HG03025 (cell line): ENCODE measurements around the gene LRRC32.

Experiments
- ATAC-seq: cut with Tn5 transposase; IDR thresholded peaks from one replicate; pipeline ENCODE4 v1.9.1; 2021; ENCODE audit warnings: mild to moderate bottlenecking, moderate library complexity; ENCODE audit not compliant: unreplicated experiment, low FRiP score

The LRRC32 gene

DNA sequence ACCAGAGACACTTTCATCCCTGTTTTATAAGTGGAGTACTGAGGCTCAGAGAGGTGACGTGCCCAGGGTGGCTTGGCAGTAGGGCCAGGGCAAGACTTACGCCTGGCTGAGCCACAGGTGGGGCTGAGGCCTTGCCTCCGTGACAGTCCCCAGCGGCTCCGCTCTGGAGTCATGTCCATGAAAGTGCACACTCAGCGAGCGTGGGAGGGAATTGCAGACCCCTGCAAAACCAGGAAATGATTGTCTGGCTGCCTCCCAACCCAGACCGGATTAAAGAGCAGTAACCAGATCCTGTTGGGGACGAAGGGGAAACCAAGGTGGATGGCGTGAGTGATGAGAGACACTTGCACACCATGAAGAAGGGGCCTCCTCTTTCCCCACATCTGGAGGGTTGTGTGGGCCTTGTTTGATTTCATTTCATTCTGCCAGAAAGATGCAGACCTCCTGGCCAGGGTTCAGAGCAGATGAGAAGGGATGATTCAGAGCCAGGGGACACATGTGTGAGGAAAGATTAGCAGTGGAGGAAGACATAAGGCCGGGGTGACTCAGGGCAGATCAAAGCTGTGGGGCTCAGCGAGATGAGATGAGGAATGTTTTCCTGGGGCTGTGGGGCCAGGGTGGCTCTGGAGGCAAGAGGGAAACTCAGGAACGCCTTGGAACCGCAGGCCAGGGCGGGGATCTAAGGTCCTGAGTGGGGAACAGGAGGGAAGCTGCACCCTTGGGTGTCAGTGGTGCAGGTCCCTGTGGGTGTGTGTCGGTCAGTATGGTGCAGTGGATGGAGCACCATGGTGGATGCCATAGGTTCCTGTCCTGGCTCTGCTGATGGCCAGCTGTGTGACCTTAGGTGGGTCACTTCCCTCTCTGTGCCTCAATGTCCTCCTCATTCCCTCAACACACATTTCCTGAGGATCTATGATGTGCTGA lies 29.9 kb upstream of the LRRC32 start:
- ATAC-seq = no peak

- ATAC-seq = no peak
These were observed 29.0 kb upstream of the LRRC32 start for GRCh38 chr11:76699451-76700091.

DNA sequence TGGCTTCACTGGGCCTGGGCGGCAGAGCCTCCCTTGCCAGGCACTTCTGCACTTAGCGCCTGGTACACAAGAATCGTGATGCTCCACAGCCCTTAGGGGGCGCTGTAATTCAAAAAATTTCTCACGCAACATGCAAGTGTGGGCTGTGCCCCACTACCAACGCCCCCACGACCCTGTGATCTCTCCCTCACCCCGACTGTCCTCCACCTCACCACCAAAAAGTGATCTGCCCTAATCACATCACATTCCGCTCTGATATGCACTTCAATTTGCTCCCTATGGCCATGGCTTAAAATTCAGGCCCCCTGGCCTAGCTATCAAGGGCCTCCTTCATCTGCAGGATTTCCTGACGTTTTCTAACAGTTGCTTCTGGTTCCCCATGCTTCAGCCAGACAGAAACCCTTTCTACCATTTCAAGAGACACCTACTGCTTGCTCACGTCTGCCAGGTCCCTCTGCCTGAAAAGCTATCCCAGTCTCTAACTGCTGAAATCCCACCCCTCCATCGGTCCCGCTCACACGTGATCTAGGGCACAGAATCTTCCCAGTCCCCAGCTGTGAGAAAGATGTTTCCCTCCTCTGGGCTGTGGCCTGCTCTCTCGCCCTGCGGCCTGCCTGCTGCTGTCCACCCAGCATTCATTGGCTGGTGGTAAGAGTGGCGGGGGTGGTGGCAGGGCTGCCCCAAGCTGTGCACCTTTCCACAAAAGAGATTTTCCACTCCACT lies 27.9 kb upstream of the LRRC32 start:
- ATAC-seq = no peak

DNA sequence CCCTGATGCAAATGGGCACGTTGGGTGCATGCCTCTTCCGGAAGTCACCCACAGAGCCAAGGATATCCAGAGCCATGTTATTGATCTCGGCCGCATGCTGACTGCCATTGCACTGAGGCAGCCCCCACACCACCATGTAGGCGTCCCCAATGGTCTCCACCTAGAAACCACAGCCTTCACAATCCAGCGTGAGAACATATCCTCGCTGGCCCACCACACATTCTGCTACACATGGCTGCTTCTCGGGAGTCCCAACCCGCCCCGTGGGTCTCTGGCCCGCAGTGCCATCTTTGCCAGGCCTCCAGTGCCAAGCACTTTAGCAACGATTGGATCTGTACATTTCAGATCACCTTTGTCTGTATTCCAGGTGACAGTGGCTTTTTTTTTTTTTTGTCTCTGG lies 26.2 kb upstream of the LRRC32 start:
- ATAC-seq = no peak

DNA sequence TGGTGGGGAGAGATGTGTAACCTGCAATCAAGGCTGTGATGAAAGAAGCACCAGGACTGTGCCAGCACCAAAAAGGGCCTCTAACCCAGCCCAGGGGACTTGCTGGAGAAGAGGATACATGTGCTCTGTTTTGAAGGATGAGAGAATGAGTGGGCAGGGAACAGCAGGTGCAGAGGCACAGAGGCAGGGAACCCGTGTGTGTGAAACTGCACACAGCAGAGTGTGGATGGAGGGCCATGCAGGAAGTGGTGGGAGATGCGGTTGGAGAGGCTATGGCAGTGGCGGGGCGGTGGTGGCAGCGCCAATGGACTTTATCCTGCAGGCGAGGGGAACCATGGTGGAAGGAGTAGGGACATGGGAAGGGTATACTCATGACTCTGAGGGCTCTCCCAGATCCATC lies 25.2 kb upstream of the LRRC32 start:
- no peak for ATAC-seq

- ATAC-seq = no peak
These were observed 24.6 kb upstream of the LRRC32 start for GRCh38 chr11:76695133-76695532.

DNA sequence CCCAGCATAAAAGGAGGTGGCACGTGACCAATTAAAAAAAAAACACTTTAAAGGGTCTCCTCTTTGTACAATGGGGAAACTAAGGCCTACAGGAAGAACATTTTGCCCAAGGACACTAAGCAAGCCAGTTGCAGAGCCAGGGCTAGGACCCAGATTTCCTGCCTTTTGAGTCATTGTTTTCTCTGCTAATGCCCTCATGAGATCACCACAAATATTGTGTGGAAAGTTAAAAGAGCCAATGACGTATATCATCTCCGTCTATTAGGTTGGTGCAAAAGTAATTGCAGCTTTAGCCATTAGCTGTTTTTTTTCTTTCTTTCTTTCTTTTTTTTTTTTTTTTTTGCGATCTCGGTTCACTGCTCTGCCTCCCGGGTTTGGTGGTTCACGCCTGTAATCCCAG lies 24.1 kb upstream of the LRRC32 start:
- no peak for ATAC-seq

GRCh38 chr11:76693806-76694205 lies 23.3 kb upstream of the LRRC32 start:
- no peak for ATAC-seq

DNA sequence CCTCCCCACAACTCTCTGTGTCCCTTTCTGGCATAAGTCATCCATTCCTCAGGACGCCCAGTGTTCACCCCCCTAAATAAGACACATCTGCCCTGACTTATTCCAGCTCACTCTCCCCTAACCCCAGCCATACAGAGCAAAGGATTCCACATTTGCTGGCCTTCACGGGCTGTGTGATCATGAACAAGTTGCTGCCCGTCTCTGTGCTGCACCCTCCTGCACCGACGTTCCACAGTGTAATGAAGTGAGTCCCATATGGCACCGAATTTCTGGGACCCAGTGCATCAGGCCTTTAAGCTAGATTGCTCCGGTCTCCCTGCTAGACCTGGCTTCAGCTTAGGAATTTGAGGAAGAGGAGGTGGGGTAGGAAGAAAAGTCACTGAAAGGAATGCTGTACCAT lies 22.4 kb upstream of the LRRC32 start:
- ATAC-seq = no peak

DNA sequence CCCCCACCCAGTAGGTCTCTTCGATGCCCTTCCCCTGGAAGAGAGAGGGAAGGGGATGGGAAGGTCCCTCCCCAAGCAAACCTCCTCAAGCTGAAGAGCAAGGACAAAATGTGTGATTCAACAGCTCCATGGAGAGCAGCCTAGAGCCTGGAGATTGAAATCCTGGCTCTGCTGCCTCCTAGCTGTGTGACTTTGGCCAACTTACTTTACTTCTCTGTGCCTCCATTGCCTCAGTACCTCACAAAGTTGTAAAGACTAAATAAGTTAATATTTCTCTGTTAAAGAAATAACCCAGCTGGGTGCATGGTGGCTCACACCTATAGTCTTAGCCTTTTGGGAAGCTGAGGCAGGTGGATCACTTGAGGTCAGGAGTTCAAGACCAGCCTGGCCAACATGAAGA lies 21.1 kb upstream of the LRRC32 start:
- no peak for ATAC-seq

- ATAC-seq = no peak
These were observed 20.2 kb upstream of the LRRC32 start for GRCh38 chr11:76690736-76691135.

GRCh38 chr11:76689313-76690260 lies 19.0 kb upstream of the LRRC32 start:
- no peak for ATAC-seq

DNA sequence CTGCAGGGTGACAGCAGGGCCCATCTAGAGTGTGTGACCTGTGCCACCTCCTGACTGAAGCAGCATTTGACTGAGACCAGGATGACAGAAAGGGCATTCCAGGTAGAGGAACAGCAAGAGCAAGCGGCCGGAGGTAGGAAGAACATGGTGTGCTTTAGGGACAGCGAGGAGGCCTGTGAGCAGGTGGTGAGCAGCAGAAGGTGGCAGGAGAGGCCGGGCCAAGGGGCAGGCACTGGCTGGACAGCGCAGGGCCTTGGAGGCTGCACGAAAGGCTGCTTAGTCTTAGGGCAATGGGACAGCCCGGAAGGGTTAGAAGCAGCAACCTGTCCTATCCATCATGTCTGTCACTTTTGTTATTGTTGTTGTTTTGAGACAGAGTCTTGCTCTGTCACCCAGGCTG lies 17.6 kb upstream of the LRRC32 start:
- ATAC-seq = no peak

DNA sequence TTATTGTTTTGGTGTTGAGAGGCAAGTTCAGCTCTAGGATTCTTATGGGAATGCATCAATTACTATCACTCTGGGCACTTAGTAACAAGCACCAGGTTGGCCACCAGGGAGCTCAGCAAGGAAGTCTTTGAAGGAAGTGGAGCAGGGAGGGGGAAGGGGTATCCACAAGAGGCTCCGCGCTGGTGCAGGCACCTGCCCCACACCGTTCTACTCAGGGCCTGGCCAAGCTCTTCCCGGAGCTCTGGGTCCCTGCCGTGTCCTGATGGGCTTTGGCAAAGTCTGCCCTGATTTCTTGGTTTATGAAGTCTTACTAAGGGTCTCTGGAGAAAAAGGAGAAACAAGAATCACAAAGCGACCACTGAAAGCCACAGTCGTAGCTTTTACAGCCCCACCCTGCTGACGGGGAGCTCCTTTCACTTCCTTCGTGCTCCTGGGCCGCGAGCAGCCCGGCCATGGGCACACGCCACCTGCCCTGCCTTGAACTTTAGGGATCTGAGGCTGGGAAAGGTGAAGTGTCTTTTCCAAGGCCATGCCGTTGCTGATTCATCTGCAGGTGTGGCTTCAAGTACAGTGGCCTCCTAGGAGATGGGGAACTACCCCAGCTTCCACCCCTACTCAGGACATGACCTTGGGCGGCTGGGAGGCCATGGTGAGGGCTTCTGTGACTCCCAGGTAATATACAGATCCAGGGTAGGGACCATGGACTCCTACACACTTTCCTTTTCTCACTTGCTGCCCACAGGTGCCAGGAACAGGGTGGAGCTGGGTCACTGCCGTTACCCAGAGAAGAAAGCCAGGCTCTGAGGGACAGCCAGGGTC lies 15.9 kb upstream of the LRRC32 start:
- no peak for ATAC-seq

DNA sequence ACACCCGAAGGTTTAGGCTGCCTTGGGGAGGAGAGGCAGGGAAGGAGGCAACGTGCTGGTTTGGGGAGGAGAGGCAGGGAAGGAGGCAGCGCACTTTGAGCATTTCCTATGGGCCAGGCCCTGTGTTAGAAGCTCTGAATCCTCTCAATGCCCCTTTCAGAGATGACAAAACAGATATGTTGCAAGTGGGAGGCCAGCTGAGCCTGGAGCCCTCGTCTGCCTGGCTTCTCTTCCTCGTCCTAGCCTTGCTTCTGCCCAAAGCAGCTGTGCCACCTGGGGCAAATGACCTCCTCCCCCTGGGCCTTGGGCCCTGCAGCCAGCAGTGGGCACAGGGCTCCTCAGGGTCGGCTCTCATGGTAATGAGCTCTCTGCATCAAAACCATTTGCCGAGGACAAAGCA lies 15.3 kb upstream of the LRRC32 start:
- ATAC-seq = no peak

DNA sequence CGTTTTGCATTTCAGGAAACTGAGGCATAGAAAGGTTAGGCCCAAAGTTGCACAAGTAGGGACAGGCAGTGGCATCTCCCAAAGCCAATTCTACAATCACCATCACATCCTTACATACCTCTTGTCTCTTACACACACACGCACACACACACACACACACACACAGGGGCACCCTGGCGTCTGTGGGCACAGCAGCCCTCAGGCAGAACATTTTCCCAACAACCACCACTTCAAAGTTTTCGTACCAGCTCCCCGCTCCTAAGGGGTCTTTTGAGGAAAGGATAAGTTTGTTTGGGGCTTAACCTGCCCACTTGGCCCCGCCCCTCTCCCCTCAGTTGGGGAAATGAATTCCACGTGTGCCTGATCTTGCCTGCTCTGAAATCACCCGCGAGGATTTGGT lies 14.7 kb upstream of the LRRC32 start:
- no peak for ATAC-seq

- no peak for ATAC-seq
These were observed 14.0 kb upstream of the LRRC32 start for GRCh38 chr11:76684516-76684915.

DNA sequence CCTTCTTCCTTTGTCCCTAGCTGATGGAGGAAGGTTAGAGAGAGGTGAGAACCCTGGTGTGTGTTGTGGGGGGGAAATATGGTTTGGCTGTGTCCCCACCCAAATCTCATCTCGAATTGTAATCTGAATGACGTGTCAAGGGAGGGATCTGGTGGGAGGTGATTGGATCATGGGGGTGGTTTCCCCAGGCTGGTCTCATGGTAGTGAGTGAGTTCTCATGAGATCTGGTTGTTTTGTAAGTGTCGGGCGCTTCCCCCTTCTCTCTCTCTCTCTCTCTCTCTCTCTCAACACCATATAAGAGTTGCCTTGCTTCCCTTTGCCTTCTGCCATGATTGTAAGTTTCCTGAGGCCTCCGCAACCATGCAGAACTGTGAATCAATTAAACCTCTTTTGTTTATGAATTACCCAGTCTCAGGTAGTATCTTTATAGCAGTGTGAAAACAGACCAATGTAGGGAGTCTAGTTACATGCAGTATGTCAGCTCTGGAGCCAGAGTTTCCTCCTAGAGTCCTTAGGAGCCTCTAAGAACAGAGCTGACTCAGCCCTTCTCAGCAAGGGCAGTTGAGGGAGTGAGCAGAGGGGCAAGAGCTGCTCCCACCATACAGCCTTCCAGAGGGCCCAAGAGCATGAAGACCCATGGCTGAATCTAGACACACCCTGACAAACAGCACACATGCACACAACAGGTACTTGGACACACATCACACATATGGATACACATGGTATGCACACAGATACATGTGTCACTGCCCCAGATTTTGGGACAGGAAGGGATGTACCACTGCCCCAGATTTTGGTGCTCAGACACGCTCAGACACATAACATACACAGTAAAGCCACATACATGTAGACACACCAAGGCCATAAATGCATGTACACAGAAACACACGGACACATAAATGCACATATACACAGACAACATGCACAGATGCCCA lies 12.9 kb upstream of the LRRC32 start:
- no peak for ATAC-seq
